Left ventricle myocardium inferior (tissue), 1 donor: ENCODE data around the gene ACTR3. TPM values are rescaled to one million over a fixed set of nuclear protein-coding genes. Genes with fewer than 3 reads are reported as not detected.

Experiments used
- DNase-seq: peaks from one replicate; pipeline ENCODE4 v3.0.0-alpha.2; 2020
- H3K27ac ChIP-seq: fragments of 200-600 bp; replicated peaks from 2 replicates; pipeline ENCODE4 v1.8.0; 2021
- H3K27me3 ChIP-seq: fragments of 200-600 bp; 2 replicates; pipeline ENCODE4 v1.8.0; 2021; ENCODE audit warnings: low read depth
- H3K36me3 ChIP-seq: fragments of 200-600 bp; 2 replicates; pipeline ENCODE4 v1.8.0; 2021
- H3K4me1 ChIP-seq: fragments of 200-600 bp; 2 replicates; pipeline ENCODE4 v1.8.0; 2021
- H3K4me3 ChIP-seq: fragments of 200-600 bp; 2 replicates; pipeline ENCODE4 v1.8.0; 2021; ENCODE audit warnings: mild to moderate bottlenecking, moderate library complexity
- H3K9me3 ChIP-seq: fragments of 200-600 bp; replicated peaks from 2 replicates; pipeline ENCODE4 v1.8.0; 2021
- CTCF ChIP-seq: fragments of 200-600 bp; IDR thresholded peaks from 2 replicates; pipeline ENCODE4 v1.8.0; 2021; ENCODE audit warnings: antibody characterized with exemption, mild to moderate bottlenecking, borderline replicate concordance
- intact Hi-C: fragments of 100-400 bp; cut with micrococcal nuclease; formaldehyde crosslinking; loops from one replicate; pipeline ENCODE4 v1.11.0; 2022
- total RNA-seq: library from RNA; stranded (reverse); fragmentation: NEBNext Ultra II Directional; extraction: Animal tissue kit (Norgen Biotek cat#: 25700); gene quantifications from one replicate; pipeline ENCODE4 v1.2.1, GENCODE V29; 2021
- donor health status: DM: no; HTN: yes; CAD: no; lungs with severe emphysema.

Gene ACTR3
- total RNA-seq, 1 donor from 2014 or later, result 108 TPM

GRCh38 chr2:113887009-113887792 lies 2.7 kb upstream of the ACTR3 start:
- Histone ChIP-seq H3K4me1 (peaks cover 54% of the 10 kb centered on the region), H3K27ac (peak overlapping the region; percentile 50), H3K27me3 (no peaks in the 10 kb centered on the region), H3K9me3 (no peaks in the 10 kb centered on the region), H3K4me3 (no peak overlapping the region), H3K36me3 (no peaks in the 10 kb centered on the region)
- DNase-seq, result no peak
- intact Hi-C loops, result no loop called here
- TF ChIP-seq CTCF, result no peak

- intact Hi-C loops, result no loop called here
- peak; percentile 45 for DNase-seq
- Histone ChIP-seq H3K4me1 (peaks cover 71% of the 10 kb centered on the region), H3K27ac (peak overlapping the region; percentile 97), H3K36me3 (no peaks in the 10 kb centered on the region), H3K9me3 (no peaks in the 10 kb centered on the region), H3K4me3 (peak overlapping the region; percentile 95), H3K27me3 (no peaks in the 10 kb centered on the region)
- no peak for TF ChIP-seq CTCF
These were observed 1.0 kb upstream of the ACTR3 start for GRCh38 chr2:113888641-113889470.

GRCh38 chr2:113890253-113891235 lies 655 bp downstream of the ACTR3 start:
- intact Hi-C loops, result loop anchor here (10.0 kb wide), 1 partner anchor 136 kb away; the partner anchor contains the start of gene SLC35F5
- TF ChIP-seq CTCF, result no peak

GRCh38 chr2:113891265-113891959 lies 1.5 kb downstream of the ACTR3 start:
- H3K4me3 ChIP-seq, result peak overlapping the region; percentile 95
- TF ChIP-seq CTCF, result no peak
- H3K27me3 ChIP-seq, result no peaks in the 10 kb centered on the region
- intact Hi-C loops, result loop anchor here (10.0 kb wide), 1 partner anchor 137 kb away; the partner anchor contains the start of gene SLC35F5
- no peaks in the 10 kb centered on the region for H3K9me3 ChIP-seq
- peak overlapping the region; percentile 97 for H3K27ac ChIP-seq
- DNase-seq, result no peak
- H3K36me3 ChIP-seq, result no peaks in the 10 kb centered on the region
- H3K4me1 ChIP-seq, result peaks cover 92% of the 10 kb centered on the region

More at GRCh38 chr2:113890253-113891235, 655 bp downstream of the ACTR3 start:
- Histone ChIP-seq H3K4me1 (peaks cover 88% of the 10 kb centered on the region), H3K27me3 (no peaks in the 10 kb centered on the region), H3K9me3 (no peaks in the 10 kb centered on the region), H3K27ac (peak overlapping the region; percentile 97), H3K36me3 (no peaks in the 10 kb centered on the region), H3K4me3 (peak overlapping the region; percentile 95)
- DNase-seq, result peak; percentile 49
